ENCODE measurements around the gene OR2A5.

GRCh38 chr7:144050093-144050492 lies 1.3 kb downstream of the OR2A5 start:
- TF ChIP-seq CTCF (IDR thresholded peaks at IDR 0.05) (no peak), POLR2A (IDR thresholded peaks at IDR 0.05) (no peak)

Data from testis (tissue), 2 donors.